Adrenal gland (tissue), 12 donors: ENCODE results near the gene DIPK1C. TPM values are rescaled to one million over a fixed set of nuclear protein-coding genes. Genes with fewer than 3 reads are reported as not detected.

Source experiments
- DNase-seq, 7 donors: peaks; one replicate each; pipeline ENCODE4 v3.0.0-alpha.2; 2019 to 2020
- H3K27ac ChIP-seq, 5 donors: fragments of 200-600 bp; sonication (generic) in 4 of 5; 1 replicate in 3 of 5; 2 replicates in 2 of 5; pipeline versions ENCODE4 v1.5.1 to v1.8.0; 2016 to 2020; ENCODE audit warnings: mild to moderate bottlenecking in 1 of 5
- H3K27me3 ChIP-seq: fragments of 200-600 bp; 2 replicates; pipeline ENCODE4 v1.8.0; 2021
- H3K36me3 ChIP-seq, 2 donors: fragments of 200-600 bp; replicated peaks in 1 of 2; 1 replicate in 1 of 2; 2 replicates in 1 of 2; pipeline versions ENCODE4 v1.5.1 to v1.8.0; 2018 to 2022
- H3K4me1 ChIP-seq, 2 donors: fragments of 200-600 bp; replicated peaks in 1 of 2; 1 replicate in 1 of 2; 2 replicates in 1 of 2; pipeline versions ENCODE4 v1.5.1 to v1.8.0; 2018 to 2021
- H3K4me3 ChIP-seq, 4 donors: fragments of 200-600 bp; sonication (generic) in 3 of 4; one replicate each; pipeline ENCODE4 v1.5.1; 2016 to 2018
- H3K9me3 ChIP-seq, 3 donors: fragments of 200-600 bp; sonication (generic) in 1 of 3; replicated peaks in 1 of 3; 1 replicate in 2 of 3; 2 replicates in 1 of 3; pipeline versions ENCODE4 v1.5.1 to v1.8.0; 2016 to 2021
- CTCF ChIP-seq, 6 experiments: fragments of 450-650 bp in 4 of 6; fragments of 200-600 bp in 2 of 6; sonication (generic) in 1 of 6; IDR thresholded peaks; 1 replicate in 5 of 6; 2 replicates in 1 of 6; pipeline versions ENCODE4 v1.5.1 to v1.8.0; 2016 to 2021; ENCODE audit warnings: antibody characterized with exemption in 6 of 6, mild to moderate bottlenecking in 2 of 6, moderate library complexity in 1 of 6
- POLR2A ChIP-seq, 2 donors: fragments of 450-650 bp; IDR thresholded peaks; one replicate each; pipeline ENCODE4 v1.6.1; 2017; ENCODE audit warnings: antibody characterized with exemption in 2 of 2, mild to moderate bottlenecking in 2 of 2, moderate library complexity in 1 of 2
- WGBS, 4 donors: extraction: QIAGEN DNeasy Blood & Tissue Kit in 2 of 4; methylation state at CpG; one replicate each; pipeline versions ENCODE4 v1.1.5 to v1.1.7; 2013 to 2017; 5-methylcytosine and 5-hydroxymethylcytosine counted together
- intact Hi-C, 2 donors: fragments of 100-400 bp; cut with DNase I; formaldehyde crosslinking; loops; one replicate each; pipeline versions ENCODE4 v1.14.1 to v1.15.0; 2022 to 2023
- polyA plus RNA-seq, 3 donors: library from polyadenylated mRNA; stranded (reverse); fragments of 200-250 nt in 2 of 3; fragments of 350-450 nt in 1 of 3; fragmentation: Illumina TruSeq in 1 of 3; extraction: RNeasy Lipid Tissue Mini Kit (QIAGEN cat#74804) in 1 of 3; gene quantifications; one replicate each; pipeline ENCODE4 v1.2.3, GENCODE V29; 2013 to 2014
- total RNA-seq, 9 donors: library from RNA; depleted of rRNA in 4 of 9; stranded (reverse); fragments of >200 nt in 4 of 9; fragments of 120-200 nt in 1 of 9; fragmentation: NEBNext Ultra II Directional in 1 of 9; extraction: Animal tissue kit (Norgen Biotek cat#: 25700) in 1 of 9; gene quantifications; one replicate each; pipeline versions ENCODE4 v1.1.0 to v1.2.4, GENCODE V29; 2013 to 2023
- donor health status: healthy with polysubstance abuse.
- donor health status: Bipolar disorder and iron deficiency.
- donor health status: DM: yes; HTN: yes; CAD: no.
- donor health status: DM: no; HTN: no; CAD: no.
- donor health status: DM: no; HTN: no; CAD: no.
- donor health status: DM: yes; HTN: yes; CAD: no.

Gene DIPK1C
- total and polyA plus RNA-seq, 12 donors, result 0.17 to 0.37 (median 0.22) TPM; not detected in 9

- intact Hi-C loops, result no loop called here
These were observed 1.7 kb downstream of the DIPK1C start for GRCh38 chr18:74455386-74455785.

GRCh38 chr18:74454279-74454751 is 2.8 kb downstream of the DIPK1C start:
- intact Hi-C loops, result no loop called here
- H3K27ac ChIP-seq, result no peak overlapping the region
- no peak overlapping the region for H3K4me3 ChIP-seq
- H3K36me3 ChIP-seq, result no peaks in the 10 kb centered on the region
- no peaks in the 10 kb centered on the region for H3K9me3 ChIP-seq
- DNase-seq, result peak in 1 of 7 donors; percentile 13
- no peaks in the 10 kb centered on the region for H3K4me1 ChIP-seq
- H3K27me3 ChIP-seq, result peaks cover 27% of the 10 kb centered on the region
- WGBS, 4 donors, result 80 to 92% (median 84%) methylated on average over 5 to 9 of the region's 9 CpGs
- no peak for TF ChIP-seq CTCF (IDR thresholded peaks at IDR 0.05)
- TF ChIP-seq POLR2A (IDR thresholded peaks at IDR 0.05), result no peak

More at GRCh38 chr18:74455386-74455785, 1.7 kb downstream of the DIPK1C start:
- 82 to 93% (median 86%) methylated on average over 10 of the region's 10 CpGs for WGBS, 4 donors
- Histone ChIP-seq H3K9me3 (no peaks in the 10 kb centered on the region), H3K27me3 (peaks cover 27% of the 10 kb centered on the region), H3K4me1 (no peaks in the 10 kb centered on the region), H3K27ac (no peak overlapping the region), H3K36me3 (no peaks in the 10 kb centered on the region), H3K4me3 (no peak overlapping the region)
- TF ChIP-seq POLR2A (IDR thresholded peaks at IDR 0.05) (no peak), CTCF (IDR thresholded peaks at IDR 0.05) (no peak)
- peak in 1 of 7 donors; percentile 13 for DNase-seq

GRCh38 chr18:74453642-74454198 is 3.4 kb downstream of the DIPK1C start:
- H3K27me3 ChIP-seq, result peaks cover 29% of the 10 kb centered on the region
- H3K27ac ChIP-seq, result no peak overlapping the region
- no peak for DNase-seq
- TF ChIP-seq CTCF (IDR thresholded peaks at IDR 0.05), result no peak
- TF ChIP-seq POLR2A (IDR thresholded peaks at IDR 0.05), result no peak
- no peaks in the 10 kb centered on the region for H3K36me3 ChIP-seq
- no peak overlapping the region for H3K4me3 ChIP-seq
- intact Hi-C loops, result no loop called here
- no peaks in the 10 kb centered on the region for H3K4me1 ChIP-seq
- whole genome bisulfite sequencing, 4 donors, result 73 to 84% (median 80%) methylated on average over 5 to 6 of the region's 6 CpGs
- no peaks in the 10 kb centered on the region for H3K9me3 ChIP-seq

- no peaks in the 10 kb centered on the region for H3K36me3 ChIP-seq
- intact Hi-C loops, result no loop called here
- peak in 2 of 7 donors; percentile 19 to 47 for DNase-seq
- no peaks in the 10 kb centered on the region for H3K4me1 ChIP-seq
- 38 to 50% (median 43%) methylated on average over 7 of the region's 7 CpGs for WGBS, 4 donors
- no peak overlapping the region for H3K4me3 ChIP-seq
- H3K27ac ChIP-seq, result no peak overlapping the region
- peaks cover 30% of the 10 kb centered on the region for H3K27me3 ChIP-seq
- no peaks in the 10 kb centered on the region for H3K9me3 ChIP-seq
- TF ChIP-seq POLR2A (IDR thresholded peaks at IDR 0.05) (no peak), CTCF (IDR thresholded peaks at IDR 0.05) (no peak)
These were observed 4.0 kb downstream of the DIPK1C start for GRCh38 chr18:74453016-74453566.
